MCF 10A (cell line): ENCODE measurements around the gene TNNI2. TPM values are rescaled to one million over a fixed set of nuclear protein-coding genes. Genes with fewer than 3 reads are reported as not detected.

Experiments
- BruUV-seq: library from RNA; stranded (reverse); fragments of 400-500 nt; replicated peaks from 2 replicates; lab custom pipeline; 2021; lab: Mats Ljungman, UMichigan
- CTCF ChIA-PET: fragments of 300-600 bp; sonication (Branson Sonifier 250); formaldehyde crosslinking; extraction: SDS; loops from one replicate; lab custom pipeline; 2021; ENCODE audit warnings: antibody characterized with exemption, inconsistent platforms; lab: Yijun Ruan, JAX
- POLR2A ChIA-PET: fragments of 300-600, 350-650 bp; sonication (Branson Sonifier 250); formaldehyde crosslinking; extraction: SDS; loops from one replicate; lab custom pipeline; 2020; ENCODE audit warnings: antibody characterized with exemption, inconsistent platforms; lab: Yijun Ruan, JAX
- DNase-seq: peaks from one replicate; pipeline ENCODE4 v3.0.0-alpha.2; 2018; ENCODE audit not compliant: unreplicated experiment
- H3K27ac Mint-ChIP-seq: one replicate; pipeline ENCODE4 v1.8.0; 2022; ENCODE audit warnings: mild to moderate bottlenecking, low read depth, mixed read lengths; ENCODE audit not compliant: unreplicated experiment
- H3K27me3 Mint-ChIP-seq: one replicate; pipeline ENCODE4 v1.8.0; 2022; ENCODE audit warnings: mixed read lengths; ENCODE audit not compliant: insufficient read depth, unreplicated experiment
- H3K36me3 Mint-ChIP-seq: one replicate; pipeline ENCODE4 v1.8.0; 2022; ENCODE audit warnings: mild to moderate bottlenecking, moderate library complexity, mixed read lengths; ENCODE audit not compliant: insufficient read depth, unreplicated experiment
- H3K4me1 Mint-ChIP-seq: one replicate; pipeline ENCODE4 v1.8.0; 2022; ENCODE audit warnings: mixed read lengths; ENCODE audit not compliant: insufficient read depth, unreplicated experiment
- H3K4me3 Mint-ChIP-seq: one replicate; pipeline ENCODE4 v1.8.0; 2022; ENCODE audit warnings: mild to moderate bottlenecking, moderate library complexity, mixed read lengths; ENCODE audit not compliant: unreplicated experiment
- H3K9me3 Mint-ChIP-seq: one replicate; pipeline ENCODE4 v1.8.0; 2022; ENCODE audit warnings: mixed read lengths; ENCODE audit not compliant: unreplicated experiment
- intact Hi-C: fragments of 100-400 bp; cut with micrococcal nuclease; formaldehyde crosslinking; loops from 2 replicates; pipeline ENCODE4 v1.14.1; 2022
- total RNA-seq: library from RNA; stranded (reverse); gene quantifications from 2 replicates; pipeline ENCODE4 v1.2.3, GENCODE V29; 2022
- TF ChIP-seq, protein P1 (sequence below): fragments of 200-600 bp; IDR thresholded peaks from one replicate; pipeline ENCODE4 v1.8.0; 2022; ENCODE audit warnings: antibody characterized with exemption, mild to moderate bottlenecking; ENCODE audit not compliant: unreplicated experiment

Gene TNNI2
- total RNA-seq, 1 experiment from 2014 or later: 77.7 TPM

DNA sequence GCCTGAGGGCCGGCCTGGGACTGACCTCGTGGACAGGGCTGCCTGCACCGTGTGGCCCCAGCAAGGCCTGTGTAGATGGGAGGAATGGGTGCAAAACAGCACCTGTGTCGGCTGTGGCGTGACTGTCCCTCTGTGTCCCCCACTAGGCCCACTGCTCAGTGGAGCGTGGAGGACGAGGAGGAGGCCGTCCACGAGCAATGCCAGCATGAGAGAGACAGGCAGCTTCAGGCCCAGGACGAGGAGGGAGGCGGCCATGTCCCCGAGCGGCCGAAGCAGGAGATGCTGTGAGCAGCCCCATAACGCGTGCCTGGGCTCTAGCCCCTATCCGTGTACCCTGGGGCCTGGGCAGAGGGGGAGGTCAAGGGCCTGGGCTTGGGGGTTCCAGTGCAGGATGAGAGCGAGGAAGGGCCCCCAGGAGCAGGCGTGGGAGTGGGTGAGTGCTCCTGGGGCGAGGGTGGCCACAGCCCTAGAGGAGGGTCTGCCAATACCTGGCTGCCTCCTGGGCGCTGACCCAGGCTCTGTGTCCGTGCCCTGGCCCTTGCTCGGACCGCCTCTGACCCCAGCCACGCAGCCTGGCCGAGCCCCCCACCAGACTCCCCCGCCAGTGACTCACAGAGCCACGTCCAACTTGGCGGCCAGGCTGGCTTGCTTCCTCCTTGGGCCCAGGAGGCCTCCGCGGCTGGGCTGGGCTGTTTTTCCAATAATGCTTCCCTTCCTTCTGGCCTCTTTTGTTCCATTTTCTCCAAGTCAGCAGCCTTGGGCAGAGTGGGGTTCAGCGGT lies 41.4 kb downstream of the TNNI2 start:
- H3K4me1 Mint-ChIP-seq: peaks cover 18% of the 10 kb centered on the region
- H3K27ac Mint-ChIP-seq: no peak overlapping the region
- intact Hi-C loops: loop anchor here (5.0 kb wide), 2 partner anchors 37 to 43 kb away; partner anchors contain the start of genes TNNI2 and TNNT3
- POLR2A ChIA-PET: no interaction called here
- H3K36me3 Mint-ChIP-seq: no peaks in the 10 kb centered on the region
- no peaks in the 10 kb centered on the region for H3K9me3 Mint-ChIP-seq
- TF ChIP-seq, protein P1, sequence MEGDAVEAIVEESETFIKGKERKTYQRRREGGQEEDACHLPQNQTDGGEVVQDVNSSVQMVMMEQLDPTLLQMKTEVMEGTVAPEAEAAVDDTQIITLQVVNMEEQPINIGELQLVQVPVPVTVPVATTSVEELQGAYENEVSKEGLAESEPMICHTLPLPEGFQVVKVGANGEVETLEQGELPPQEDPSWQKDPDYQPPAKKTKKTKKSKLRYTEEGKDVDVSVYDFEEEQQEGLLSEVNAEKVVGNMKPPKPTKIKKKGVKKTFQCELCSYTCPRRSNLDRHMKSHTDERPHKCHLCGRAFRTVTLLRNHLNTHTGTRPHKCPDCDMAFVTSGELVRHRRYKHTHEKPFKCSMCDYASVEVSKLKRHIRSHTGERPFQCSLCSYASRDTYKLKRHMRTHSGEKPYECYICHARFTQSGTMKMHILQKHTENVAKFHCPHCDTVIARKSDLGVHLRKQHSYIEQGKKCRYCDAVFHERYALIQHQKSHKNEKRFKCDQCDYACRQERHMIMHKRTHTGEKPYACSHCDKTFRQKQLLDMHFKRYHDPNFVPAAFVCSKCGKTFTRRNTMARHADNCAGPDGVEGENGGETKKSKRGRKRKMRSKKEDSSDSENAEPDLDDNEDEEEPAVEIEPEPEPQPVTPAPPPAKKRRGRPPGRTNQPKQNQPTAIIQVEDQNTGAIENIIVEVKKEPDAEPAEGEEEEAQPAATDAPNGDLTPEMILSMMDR: no peak
- no TSS peak for BruUV-seq
- no peak for DNase-seq
- CTCF ChIA-PET: interaction anchor here (0.6 to 4.4 kb wide), 3 partner anchors 68 to 271 kb away, joined by 3 to 43 read pairs (median 4); no protein-coding TSS in a partner anchor
- H3K27me3 Mint-ChIP-seq: no peaks in the 10 kb centered on the region
- no peak overlapping the region for H3K4me3 Mint-ChIP-seq

DNA sequence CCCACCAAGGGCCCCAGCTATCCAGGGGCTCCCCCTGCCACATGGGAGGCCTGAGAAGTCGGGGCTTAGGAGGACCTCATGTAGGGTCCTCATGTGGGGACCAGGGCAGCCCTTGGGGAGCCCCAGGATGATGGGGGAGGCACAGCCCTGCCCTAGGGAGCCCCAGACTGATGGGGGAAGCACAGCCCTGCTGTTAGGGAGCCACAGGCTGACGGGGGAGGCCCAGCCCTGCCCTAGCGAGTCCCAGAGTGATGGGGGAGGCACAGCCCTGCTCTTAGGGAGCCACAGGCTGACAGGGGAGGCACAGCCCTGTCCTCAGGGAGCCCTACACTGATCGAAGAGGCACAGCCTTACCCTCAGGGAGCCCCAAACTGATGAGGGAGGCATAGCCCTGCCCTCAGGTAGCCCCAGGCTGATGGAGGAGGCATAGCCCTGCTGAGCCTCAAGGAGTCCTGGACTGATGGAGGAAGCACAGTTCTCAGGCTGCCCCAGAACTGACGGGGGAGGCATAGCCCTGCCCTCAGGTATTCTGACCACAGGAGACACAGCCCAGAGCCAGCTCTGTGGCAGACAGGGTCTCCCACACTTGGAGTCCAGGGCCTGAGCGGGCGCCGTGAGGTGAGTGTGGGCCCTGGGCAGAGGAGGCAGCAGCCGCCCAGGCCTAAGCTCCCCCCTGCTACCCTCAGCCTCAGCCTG lies 42.1 kb downstream of the TNNI2 start:
- Mint-ChIP-seq H3K4me3 (no peak overlapping the region), H3K9me3 (no peaks in the 10 kb centered on the region), H3K36me3 (no peaks in the 10 kb centered on the region), H3K4me1 (peaks cover 13% of the 10 kb centered on the region), H3K27ac (no peak overlapping the region), H3K27me3 (no peaks in the 10 kb centered on the region)
- intact Hi-C loops: loop anchor here (5.0 kb wide), 1 partner anchor 36 kb away; the partner anchor contains the start of gene TNNT3
- TF ChIP-seq, protein P1: no peak
- POLR2A ChIA-PET: no interaction called here
- BruUV-seq: no TSS peak
- DNase-seq: no peak
- CTCF ChIA-PET: interaction anchor here (0.5 to 4.4 kb wide), 11 partner anchors 57 to 282 kb away, joined by 3 to 43 read pairs (median 4); no protein-coding TSS in a partner anchor

DNA sequence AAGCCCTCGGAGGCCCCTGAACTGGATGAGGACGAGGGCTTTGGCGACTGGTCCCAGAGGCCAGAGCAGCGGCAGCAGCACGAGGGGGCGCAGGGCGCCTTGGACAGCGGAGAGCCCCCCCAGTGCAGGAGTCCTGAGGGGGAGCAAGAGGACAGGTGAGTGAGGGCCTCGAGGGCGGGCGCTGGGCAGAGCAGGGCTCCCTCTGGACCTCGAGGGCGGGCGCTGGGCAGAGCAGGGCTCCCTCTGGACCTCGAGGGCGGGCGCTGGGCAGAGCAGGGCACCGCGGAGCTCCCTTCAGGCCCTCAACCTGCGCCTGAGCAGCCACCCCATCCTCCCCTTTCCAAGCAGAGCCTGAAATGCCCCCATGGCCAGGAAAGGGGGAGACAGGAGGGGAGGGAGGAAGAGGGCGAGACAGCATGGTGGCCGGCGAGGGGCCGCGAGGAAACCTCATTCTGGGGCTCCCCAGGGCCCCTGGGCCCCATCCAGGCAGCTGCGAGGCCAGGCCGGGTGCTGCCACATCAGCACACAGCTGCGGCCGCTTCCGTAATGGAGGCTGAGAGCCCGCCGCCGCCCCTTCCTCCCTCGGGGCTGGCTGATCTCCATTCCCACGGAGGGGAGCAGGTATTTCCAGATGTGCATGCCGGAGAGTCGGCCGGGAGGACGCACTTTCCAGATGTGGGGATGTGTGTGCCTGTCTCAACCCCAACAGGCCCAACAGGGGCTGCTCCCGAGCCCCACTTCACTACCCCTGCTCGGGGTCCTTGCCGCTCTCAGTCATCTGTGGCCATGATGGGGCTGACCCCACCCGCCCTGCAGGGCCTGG lies 42.9 kb downstream of the TNNI2 start:
- no peaks in the 10 kb centered on the region for H3K27me3 Mint-ChIP-seq
- peaks cover 7% of the 10 kb centered on the region for H3K4me1 Mint-ChIP-seq
- no peak overlapping the region for H3K27ac Mint-ChIP-seq
- H3K4me3 Mint-ChIP-seq: no peak overlapping the region
- no TSS peak for BruUV-seq
- TF ChIP-seq, protein P1: no peak
- H3K36me3 Mint-ChIP-seq: no peaks in the 10 kb centered on the region
- intact Hi-C loops: loop anchor here (1.0 to 5.0 kb wide), 2 partner anchors 36 to 270 kb away; partner anchors contain the start of gene TNNT3
- ChIA-PET POLR2A (interaction anchor here (0.7 kb wide), 1 partner anchor 47 kb away, joined by 3 read pairs; the partner anchor contains the start of gene SYT8), CTCF (interaction anchor here (0.5 to 4.4 kb wide), 32 partner anchors 10 to 281 kb away, joined by 3 to 43 read pairs (median 4); partner anchors contain the start of genes H19, PRR33 and TNNT3)
- H3K9me3 Mint-ChIP-seq: no peaks in the 10 kb centered on the region
- DNase-seq: no peak
